HCT116 (cell line): Measurements from ENCODE around the gene PRKAA1. TPM values are rescaled to one million over a fixed set of nuclear protein-coding genes. Genes with fewer than 3 reads are reported as not detected.

Experiments
- ATAC-seq: fragments of 200-7000 bp; cut with Tn5 transposase; 2 replicates; pipeline ENCODE4 v1.9.1; 2020; ENCODE audit warnings: mild to moderate bottlenecking, moderate library complexity
- BruUV-seq: library from RNA; stranded (reverse); fragments of 400-500 nt; replicated peaks from 2 replicates; lab custom pipeline; 2021; lab: Mats Ljungman, UMichigan
- CTCF ChIA-PET: fragments of 300-600 bp; sonication (Branson Sonifier 250); formaldehyde crosslinking; loops from one replicate; lab custom pipeline; 2021; ENCODE audit warnings: antibody characterized with exemption; lab: Charles Lee
- POLR2A ChIA-PET: fragments of 300-600, 350-600 bp; sonication (Branson Sonifier 250); formaldehyde crosslinking; loops from one replicate; lab custom pipeline; 2021; ENCODE audit warnings: antibody characterized with exemption; lab: Charles Lee
- RAD21 ChIA-PET, 2 experiments: fragments of 300-600 bp; sonication (Branson Sonifier 250); formaldehyde crosslinking; loops; one replicate each; lab custom pipeline; 2023; ENCODE audit warnings: low total read pairs in 2 of 2; ENCODE audit not compliant: uncharacterized antibody in 2 of 2, unreplicated experiment in 2 of 2, low non-redundant PET in 1 of 2; lab: Charles Lee
- DNase-seq: peaks from one replicate; pipeline ENCODE4 v3.0.0-alpha.2; 2010; ENCODE audit warnings: low read depth, low spot score
- H2AFZ ChIP-seq: fragments of 200-600 bp; shearing (Covaris generic), sonication (generic); 2 replicates; pipeline ENCODE4 v1.6.1; 2017; ENCODE audit warnings: low read depth, mixed run types, mixed read lengths, antibody characterized with exemption, low read length; ENCODE audit not compliant: poor library complexity, severe bottlenecking
- H3K27ac ChIP-seq: 2 replicates; pipeline ENCODE4 v1.5.1; 2012; ENCODE audit warnings: low read depth, low read length
- H3K27me3 ChIP-seq: fragments of 200-600 bp; sonication (generic); 2 replicates; pipeline ENCODE4 v1.6.1; 2016; ENCODE audit warnings: mixed run types, low read length, mixed read lengths; ENCODE audit not compliant: insufficient read depth
- H3K36me3 ChIP-seq, 2 experiments: fragments of 200-500 bp in 1 of 2; fragments of 200-600 bp in 1 of 2; sonication (Bioruptor generic) in 1 of 2; sonication (generic) in 1 of 2; 2 replicates each; pipeline versions ENCODE4 v1.5.1 to v1.6.1; 2014 to 2016; ENCODE audit warnings: low read length in 2 of 2, inconsistent platforms in 1 of 2, mixed read lengths in 1 of 2, mixed run types in 1 of 2; ENCODE audit not compliant: insufficient read depth in 2 of 2, control insufficient read depth in 1 of 2
- H3K4me1 ChIP-seq, 2 experiments: fragments of 200-600 bp in 1 of 2; sonication (generic) in 1 of 2; 2 replicates each; pipeline versions ENCODE4 v1.5.1 to v1.6.1; 2012 to 2017; ENCODE audit warnings: low read length in 2 of 2, inconsistent platforms in 1 of 2, mild to moderate bottlenecking in 1 of 2, mixed read lengths in 1 of 2, mixed run types in 1 of 2, moderate library complexity in 1 of 2; ENCODE audit not compliant: insufficient read depth in 2 of 2, control insufficient read depth in 1 of 2
- H3K4me2 ChIP-seq: fragments of 200-600 bp; sonication (generic); 2 replicates; pipeline ENCODE4 v1.6.1; 2017; ENCODE audit warnings: mixed run types, low read length, mixed read lengths
- H3K4me3 ChIP-seq, 2 experiments: fragments of 200-600 bp in 1 of 2; sonication (generic) in 1 of 2; replicated peaks in 1 of 2; 2 replicates each; pipeline ENCODE4 v1.5.1; 2011 to 2016; ENCODE audit warnings: low read length in 2 of 2, control low read depth in 1 of 2, low read depth in 1 of 2, mild to moderate bottlenecking in 1 of 2, mixed read lengths in 1 of 2, mixed run types in 1 of 2
- H3K79me2 ChIP-seq: fragments of 200-600 bp; sonication (generic); 2 replicates; pipeline ENCODE4 v1.6.1; 2017; ENCODE audit warnings: mild to moderate bottlenecking, mixed run types, low read length, moderate library complexity, mixed read lengths; ENCODE audit not compliant: insufficient read depth
- H3K9ac ChIP-seq: fragments of 200-600 bp; sonication (generic); 2 replicates; pipeline ENCODE4 v1.6.1; 2016; ENCODE audit warnings: low read length, mixed read lengths
- H3K9me2 ChIP-seq: fragments of 200-600 bp; sonication (generic), shearing (Covaris generic); 2 replicates; pipeline ENCODE4 v1.6.1; 2017; ENCODE audit warnings: mixed run types, mild to moderate bottlenecking, moderate library complexity; ENCODE audit not compliant: insufficient read depth
- H3K9me3 ChIP-seq, 2 experiments: fragments of 200-500 bp in 1 of 2; fragments of 200-600 bp in 1 of 2; sonication (Bioruptor generic) in 1 of 2; sonication (generic) in 1 of 2; 2 replicates each; pipeline ENCODE4 v1.6.1; 2014 to 2017; ENCODE audit warnings: low read length in 2 of 2, mixed read lengths in 2 of 2, inconsistent platforms in 1 of 2, low read depth in 1 of 2, mild to moderate bottlenecking in 1 of 2, mixed run types in 1 of 2, moderate library complexity in 1 of 2; ENCODE audit not compliant: control insufficient read depth in 1 of 2, insufficient read depth in 1 of 2
- H4K20me1 ChIP-seq: fragments of 200-600 bp; sonication (generic), shearing (Covaris generic); 2 replicates; pipeline ENCODE4 v1.6.1; 2017; ENCODE audit warnings: mixed run types, mild to moderate bottlenecking, moderate library complexity; ENCODE audit not compliant: insufficient read depth
- CEBPB ChIP-seq: IDR thresholded peaks from 2 replicates; pipeline ENCODE4 v1.6.1; 2012; ENCODE audit warnings: low read depth
- ELF1 ChIP-seq: IDR thresholded peaks from 2 replicates; pipeline ENCODE4 v1.6.1; 2012; ENCODE audit warnings: low read depth, borderline replicate concordance
- EZH2 ChIP-seq: fragments of 200-600 bp; sonication (generic); IDR thresholded peaks from 2 replicates; pipeline ENCODE4 v1.6.1; 2017; ENCODE audit warnings: antibody characterized with exemption, mixed run types
- EZH2phosphoT487 ChIP-seq: fragments of 200-600 bp; IDR thresholded peaks from 2 replicates; pipeline ENCODE4 v1.6.1; 2018; ENCODE audit warnings: antibody characterized with exemption, borderline replicate concordance
- FOSL1 ChIP-seq: IDR thresholded peaks from 2 replicates; pipeline ENCODE4 v1.6.1; 2012; ENCODE audit warnings: low read depth
- JUND ChIP-seq: IDR thresholded peaks from 2 replicates; pipeline ENCODE4 v1.6.1; 2012
- POLR2A ChIP-seq: IDR thresholded peaks from 2 replicates; pipeline ENCODE4 v1.7.0; 2011; ENCODE audit warnings: borderline replicate concordance; ENCODE audit not compliant: insufficient read depth, insufficient read length; ENCODE audit errors: extremely low read depth
- RAD21 ChIP-seq: IDR thresholded peaks from 2 replicates; pipeline ENCODE4 v1.6.1; 2012; ENCODE audit warnings: low read depth, mild to moderate bottlenecking
- SIN3A ChIP-seq: IDR thresholded peaks from 2 replicates; pipeline ENCODE4 v1.6.1; 2012; ENCODE audit warnings: low read depth
- SP1 ChIP-seq: IDR thresholded peaks from 2 replicates; pipeline ENCODE4 v1.6.1; 2012; ENCODE audit warnings: low read depth
- SRF ChIP-seq: IDR thresholded peaks from 2 replicates; pipeline ENCODE4 v1.6.1; 2012; ENCODE audit warnings: low read depth
- TCF7L2 ChIP-seq: IDR thresholded peaks from 2 replicates; pipeline ENCODE4 v1.7.0; 2011; ENCODE audit warnings: borderline replicate concordance, inconsistent platforms; ENCODE audit not compliant: insufficient read depth, insufficient read length; ENCODE audit errors: extremely low read depth
- YY1 ChIP-seq: IDR thresholded peaks from 2 replicates; pipeline ENCODE4 v1.6.1; 2011; ENCODE audit warnings: low read length, low read depth, moderate library complexity, mild to moderate bottlenecking; ENCODE audit not compliant: insufficient replicate concordance; ENCODE audit errors: extremely low read depth
- ZFX ChIP-seq: fragments of 450-650 bp; IDR thresholded peaks from 2 replicates; pipeline ENCODE4 v1.6.1; 2017
- ZNF274 ChIP-seq: fragments of 200-500 bp; sonication (Bioruptor generic); IDR thresholded peaks from 2 replicates; pipeline ENCODE4 v1.6.1; 2014; ENCODE audit warnings: mild to moderate bottlenecking, low read depth, low read length, inconsistent platforms
- intact Hi-C: fragments of 100-400 bp; cut with micrococcal nuclease; formaldehyde crosslinking; loops from 2 replicates; pipeline ENCODE4 v1.10.0; 2022
- total RNA-seq: library from RNA; stranded (reverse); gene quantifications from one replicate; pipeline ENCODE4 v1.2.1, GENCODE V29; 2021; ENCODE audit not compliant: unreplicated experiment
- TF ChIP-seq, protein P1 (sequence below): IDR thresholded peaks from 2 replicates; pipeline ENCODE4 v1.6.1; 2012; ENCODE audit warnings: low read depth
- TF ChIP-seq, protein P2 (sequence below): IDR thresholded peaks from 2 replicates; pipeline ENCODE4 v1.6.1; 2012

PRKAA1 gene
- total RNA-seq, 1 experiment from 2014 or later: 53.5 TPM

DNA sequence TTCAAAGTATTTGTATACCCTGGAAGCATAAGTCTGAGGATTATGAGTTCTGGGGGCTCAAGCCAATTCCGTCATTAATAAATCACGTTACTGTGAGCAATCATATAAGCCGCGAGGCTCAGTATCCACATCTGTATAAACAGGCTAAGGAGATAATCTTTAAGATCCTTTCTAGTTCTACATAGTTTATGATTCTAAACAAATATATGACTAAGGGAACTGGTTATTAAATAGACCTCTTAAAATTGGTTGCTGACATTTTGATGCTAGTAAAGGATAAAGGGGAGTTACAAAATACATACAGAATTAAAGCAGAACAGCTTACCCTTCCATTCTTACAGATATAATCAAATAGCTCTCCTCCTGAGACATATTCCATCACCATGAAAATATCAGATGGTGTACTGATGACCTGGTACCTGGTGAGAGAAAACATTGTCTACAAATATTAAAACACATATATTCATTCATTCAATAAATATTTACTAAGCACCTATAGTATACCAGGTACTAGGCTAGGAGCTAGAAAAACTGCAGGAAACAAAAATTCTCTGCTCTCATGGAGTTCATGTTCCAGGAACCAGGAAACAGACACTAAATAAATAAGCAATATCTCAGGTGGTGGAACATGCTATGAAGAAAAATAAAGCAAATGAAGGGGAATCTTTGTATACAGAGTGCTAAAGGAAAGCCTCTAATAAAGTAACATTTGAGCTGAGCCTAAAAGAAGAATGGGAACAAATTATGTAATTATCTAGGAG lies 22.9 kb downstream of the PRKAA1 start:
- POLR2A ChIA-PET: no interaction called here
- H3K4me2 ChIP-seq: no peak overlapping the region
- no peak overlapping the region for H3K4me3 ChIP-seq
- no peaks in the 10 kb centered on the region for H3K4me1 ChIP-seq
- no peak overlapping the region for H3K9ac ChIP-seq
- H3K27ac ChIP-seq: no peak overlapping the region
- TF ChIP-seq TCF7L2 (no peak), JUND (no peak), ZNF274 (no peak), YY1 (no peak), EZH2 (no peak), SRF (no peak), FOSL1 (no peak), ELF1 (no peak), SIN3A (no peak), RAD21 (no peak), EZH2phosphoT487 (no peak), ZFX (no peak), CEBPB (no peak), POLR2A (no peak), SP1 (no peak)
- TF ChIP-seq, protein P1, sequence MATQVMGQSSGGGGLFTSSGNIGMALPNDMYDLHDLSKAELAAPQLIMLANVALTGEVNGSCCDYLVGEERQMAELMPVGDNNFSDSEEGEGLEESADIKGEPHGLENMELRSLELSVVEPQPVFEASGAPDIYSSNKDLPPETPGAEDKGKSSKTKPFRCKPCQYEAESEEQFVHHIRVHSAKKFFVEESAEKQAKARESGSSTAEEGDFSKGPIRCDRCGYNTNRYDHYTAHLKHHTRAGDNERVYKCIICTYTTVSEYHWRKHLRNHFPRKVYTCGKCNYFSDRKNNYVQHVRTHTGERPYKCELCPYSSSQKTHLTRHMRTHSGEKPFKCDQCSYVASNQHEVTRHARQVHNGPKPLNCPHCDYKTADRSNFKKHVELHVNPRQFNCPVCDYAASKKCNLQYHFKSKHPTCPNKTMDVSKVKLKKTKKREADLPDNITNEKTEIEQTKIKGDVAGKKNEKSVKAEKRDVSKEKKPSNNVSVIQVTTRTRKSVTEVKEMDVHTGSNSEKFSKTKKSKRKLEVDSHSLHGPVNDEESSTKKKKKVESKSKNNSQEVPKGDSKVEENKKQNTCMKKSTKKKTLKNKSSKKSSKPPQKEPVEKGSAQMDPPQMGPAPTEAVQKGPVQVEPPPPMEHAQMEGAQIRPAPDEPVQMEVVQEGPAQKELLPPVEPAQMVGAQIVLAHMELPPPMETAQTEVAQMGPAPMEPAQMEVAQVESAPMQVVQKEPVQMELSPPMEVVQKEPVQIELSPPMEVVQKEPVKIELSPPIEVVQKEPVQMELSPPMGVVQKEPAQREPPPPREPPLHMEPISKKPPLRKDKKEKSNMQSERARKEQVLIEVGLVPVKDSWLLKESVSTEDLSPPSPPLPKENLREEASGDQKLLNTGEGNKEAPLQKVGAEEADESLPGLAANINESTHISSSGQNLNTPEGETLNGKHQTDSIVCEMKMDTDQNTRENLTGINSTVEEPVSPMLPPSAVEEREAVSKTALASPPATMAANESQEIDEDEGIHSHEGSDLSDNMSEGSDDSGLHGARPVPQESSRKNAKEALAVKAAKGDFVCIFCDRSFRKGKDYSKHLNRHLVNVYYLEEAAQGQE: no peak
- TF ChIP-seq, protein P2, sequence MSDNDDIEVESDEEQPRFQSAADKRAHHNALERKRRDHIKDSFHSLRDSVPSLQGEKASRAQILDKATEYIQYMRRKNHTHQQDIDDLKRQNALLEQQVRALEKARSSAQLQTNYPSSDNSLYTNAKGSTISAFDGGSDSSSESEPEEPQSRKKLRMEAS: no peak
- RAD21 ChIA-PET: interaction anchor here in 1 of 2 experiments (0.5 kb wide), 1 partner anchor 23 kb away, joined by 3 read pairs; the partner anchor contains the start of gene PRKAA1
- BruUV-seq: no TSS peak
- peaks cover 27% of the 10 kb centered on the region for H3K79me2 ChIP-seq
- H3K27me3 ChIP-seq: no peaks in the 10 kb centered on the region
- no peak for ATAC-seq
- peaks cover 14 to 21% of the 10 kb centered on the region in 2 experiments; a peak in 3 of 4 replicates for H3K36me3 ChIP-seq
- H3K9me3 ChIP-seq: no peaks in the 10 kb centered on the region
- no peak overlapping the region for H2AFZ ChIP-seq
- peaks cover 6% of the 10 kb centered on the region; the same call in 1 of the 2 replicates for H4K20me1 ChIP-seq
- intact Hi-C loops: loop anchor here (10.0 kb wide), 1 partner anchor 60 kb away; no protein-coding TSS in a partner anchor
- CTCF ChIA-PET: no interaction called here
- H3K9me2 ChIP-seq: no peaks in the 10 kb centered on the region
- no peak for DNase-seq
